Pancreas (tissue), 10 donors: ENCODE measurements around the gene ERN1. TPM values are rescaled to one million over a fixed set of nuclear protein-coding genes. Genes with fewer than 3 reads are reported as not detected.

Experiments
- ATAC-seq, 4 donors: fragments of 200-7000 bp; cut with Tn5 transposase; one replicate each; pipeline versions ENCODE4 v1.8.0 to v1.9.1; 2020; ENCODE audit warnings: mild to moderate bottlenecking in 4 of 4, moderate library complexity in 4 of 4
- DNase-seq, 6 donors: peaks; one replicate each; pipeline ENCODE4 v3.0.0-alpha.2; 2020
- FAIRE-seq: peaks from 2 replicates; lab custom pipeline; 2012; peaks lifted over from hg19 to GRCh38; lab: Jason Lieb, UNC
- H3K27ac ChIP-seq, 4 donors: fragments of 200-600 bp; sonication (generic); 1 replicate in 3 of 4; 2 replicates in 1 of 4; pipeline versions ENCODE4 v1.5.0 to v1.8.0; 2020
- H3K27me3 ChIP-seq, 4 donors: fragments of 200-600 bp; one replicate each; pipeline ENCODE4 v1.8.0; 2021
- H3K36me3 ChIP-seq, 3 donors: fragments of 200-600 bp; sonication (generic) in 1 of 3; one replicate each; pipeline versions ENCODE4 v1.5.0 to v1.8.0; 2020 to 2021
- H3K4me1 ChIP-seq, 3 donors: fragments of 200-600 bp; one replicate each; pipeline ENCODE4 v1.8.0; 2021
- H3K4me3 ChIP-seq, 4 donors: fragments of 200-600 bp; sonication (generic) in 2 of 4; one replicate each; pipeline versions ENCODE4 v1.5.0 to v1.8.0; 2020 to 2021
- H3K9me3 ChIP-seq, 4 donors: fragments of 200-600 bp; one replicate each; pipeline ENCODE4 v1.8.0; 2021
- CTCF ChIP-seq, 4 donors: fragments of 200-600 bp; sonication (generic) in 3 of 4; IDR thresholded peaks; one replicate each; pipeline versions ENCODE4 v1.5.0 to v1.8.0; 2021; ENCODE audit warnings: antibody characterized with exemption in 4 of 4
- WGBS, 2 donors: extraction: QIAGEN DNeasy Blood & Tissue Kit; methylation state at CpG; one replicate each; pipeline ENCODE4 v1.1.7; 2013; 5-methylcytosine and 5-hydroxymethylcytosine counted together
- intact Hi-C, 3 donors: fragments of 100-400 bp; cut with DNase I; formaldehyde crosslinking; loops; one replicate each; pipeline versions ENCODE4 v1.11.1 to v1.14.2; 2022
- polyA plus RNA-seq, 2 donors: library from polyadenylated mRNA; stranded (reverse); fragments of 200-250 nt; gene quantifications; one replicate each; pipeline ENCODE4 v1.2.3, GENCODE V29; 2013
- total RNA-seq, 6 donors: library from RNA; stranded (reverse); fragmentation: NEBNext Ultra II Directional in 4 of 6; extraction: Animal tissue kit (Norgen Biotek cat#: 25700) in 4 of 6; gene quantifications; one replicate each; pipeline versions ENCODE4 v1.2.1 to v1.2.4, GENCODE V29; 2021 to 2023
- donor health status: healthy with polysubstance abuse.
- donor health status: DM: no; HTN: no; CAD: no; lungs with moderate emphysema.
- donor health status: DM: no; HTN: no; CAD: no.
- donor health status: control.
- donor health status: control.
- donor health status: Bipolar disorder and iron deficiency.
- donor health status: DM: yes; HTN: yes; CAD: no.
- donor health status: DM: no; HTN: no; CAD: no.
- donor health status: DM: no; HTN: no; CAD: no.
- donor health status: DM: yes; HTN: yes; CAD: no.

Gene ERN1
- total and polyA plus RNA-seq, 8 donors = 10.4 to 151 (median 39.1) TPM

GRCh38 chr17:64032081-64032480, 97.9 kb downstream of the ERN1 start:
- Histone ChIP-seq H3K27me3 (no peaks in the 10 kb centered on the region), H3K4me1 (no peaks in the 10 kb centered on the region), H3K9me3 (no peaks in the 10 kb centered on the region), H3K36me3 (no peaks in the 10 kb centered on the region), H3K4me3 (no peak overlapping the region), H3K27ac (no peak overlapping the region)
- no peak for FAIRE-seq
- WGBS, 2 donors = 92 to 96% methylated on average over 4 of the region's 4 CpGs
- no peak for ATAC-seq
- intact Hi-C loops = loop anchor here in 1 of 3 donors (10.0 kb wide), 1 partner anchor 103 kb away; the partner anchor contains the start of gene ERN1
- no peak for DNase-seq
- TF ChIP-seq CTCF (IDR thresholded peaks at IDR 0.05) = no peak

GRCh38 chr17:64028874-64029464, 101.0 kb downstream of the ERN1 start:
- ATAC-seq = peak; percentile 53 to 66 (median 64)

GRCh38 chr17:64025732-64026294, 104.1 kb downstream of the ERN1 start:
- Histone ChIP-seq H3K4me1 (peaks cover 11 to 24% (median 14%) of the 10 kb centered on the region in 3 donors), H3K9me3 (no peaks in the 10 kb centered on the region), H3K36me3 (no peaks in the 10 kb centered on the region), H3K4me3 (peak overlapping the region in 1 of 4 donors; percentile 2), H3K27ac (peak overlapping the region in 2 of 4 donors; percentile 54 to 58), H3K27me3 (no peaks in the 10 kb centered on the region)
- peak; percentile 77 to 93 (median 92) for TF ChIP-seq CTCF (IDR thresholded peaks at IDR 0.05)
- intact Hi-C loops = loop anchor here in 1 of 3 donors (10.0 kb wide), 1 partner anchor 109 kb away; the partner anchor contains the start of gene ERN1
- DNase-seq (peak; percentile 63 to 85 (median 74)), ATAC-seq (peak; percentile 58 to 85 (median 79)), FAIRE-seq (no peak)
- 1 to 3% methylated on average over 21 of the region's 21 CpGs for WGBS, 2 donors

More at GRCh38 chr17:64028874-64029464, 101.0 kb downstream of the ERN1 start:
- 18% methylated on average over 3 of the region's 3 CpGs for WGBS, 2 donors
- TF ChIP-seq CTCF (IDR thresholded peaks at IDR 0.05) = peak; percentile 61 to 75 (median 66)
- Histone ChIP-seq H3K9me3 (no peaks in the 10 kb centered on the region), H3K4me3 (no peak overlapping the region), H3K4me1 (peaks cover 11 to 22% (median 14%) of the 10 kb centered on the region in 3 donors), H3K27me3 (no peaks in the 10 kb centered on the region), H3K27ac (no peak overlapping the region), H3K36me3 (no peaks in the 10 kb centered on the region)
- intact Hi-C loops = loop anchor here in 1 of 3 donors (10.0 kb wide), 1 partner anchor 106 kb away; the partner anchor contains the start of gene ERN1
- DNase-seq (peak in 4 of 6 donors; percentile 57 to 73 (median 66)), FAIRE-seq (no peak)

GRCh38 chr17:64024781-64025731, 104.9 kb downstream of the ERN1 start:
- peak overlapping the region in 1 of 4 donors; percentile 2 for H3K4me3 ChIP-seq
- intact Hi-C loops = loop anchor here in 1 of 3 donors (10.0 kb wide), 1 partner anchor 110 kb away; the partner anchor contains the start of gene ERN1
- ATAC-seq (peak; percentile 17 to 23 (median 19)), DNase-seq (peak in 2 of 6 donors; percentile 57 to 68), FAIRE-seq (no peak)
- peaks cover 11 to 24% (median 14%) of the 10 kb centered on the region in 3 donors for H3K4me1 ChIP-seq
- 32 to 35% methylated on average over 19 of the region's 19 CpGs for WGBS, 2 donors
- H3K36me3 ChIP-seq = no peaks in the 10 kb centered on the region
- no peaks in the 10 kb centered on the region for H3K27me3 ChIP-seq
- H3K27ac ChIP-seq = peak overlapping the region in 3 of 4 donors; percentile 19 to 58 (median 54)
- no peak for TF ChIP-seq CTCF (IDR thresholded peaks at IDR 0.05)
- no peaks in the 10 kb centered on the region for H3K9me3 ChIP-seq
